Measurements from ENCODE around the gene SRGAP1.

GRCh38 chr12:64203036-64203435, 358.5 kb downstream of the SRGAP1 start:
- no peak for TF ChIP-seq CTCF (IDR thresholded peaks at IDR 0.05)
- TF ChIP-seq POLR2AphosphoS5 (IDR thresholded peaks at IDR 0.05; ENCODE audit: low read depth, low read length), result no peak
- TF ChIP-seq REST (IDR thresholded peaks at IDR 0.05; ENCODE audit: insufficient read depth in 1 of 2, low read depth in 2 of 2, low read length in 1 of 2), result no peak
- TF ChIP-seq SIN3A (IDR thresholded peaks at IDR 0.05; ENCODE audit: borderline replicate concordance, insufficient read depth, low read depth, low read length), result no peak
- no peak for TF ChIP-seq TCF7L2 (IDR thresholded peaks at IDR 0.05; ENCODE audit: low read depth, low read length)
